NB4 (cell line): ENCODE measurements around the gene MYOM1.

Experiments used
- MYC ChIP-seq: IDR thresholded peaks from 2 replicates; pipeline ENCODE4 v1.6.1; 2011; ENCODE audit warnings: low read depth, low read length
- POLR2A ChIP-seq: IDR thresholded peaks from 2 replicates; pipeline ENCODE4 v1.6.1; 2011; ENCODE audit warnings: mild to moderate bottlenecking; ENCODE audit not compliant: insufficient read length; ENCODE audit errors: extremely low read depth
- TF ChIP-seq, protein P1 (sequence below): IDR thresholded peaks from one replicate; pipeline ENCODE4 v1.5.1; 2012; ENCODE audit warnings: low read depth, low read length

DNA sequence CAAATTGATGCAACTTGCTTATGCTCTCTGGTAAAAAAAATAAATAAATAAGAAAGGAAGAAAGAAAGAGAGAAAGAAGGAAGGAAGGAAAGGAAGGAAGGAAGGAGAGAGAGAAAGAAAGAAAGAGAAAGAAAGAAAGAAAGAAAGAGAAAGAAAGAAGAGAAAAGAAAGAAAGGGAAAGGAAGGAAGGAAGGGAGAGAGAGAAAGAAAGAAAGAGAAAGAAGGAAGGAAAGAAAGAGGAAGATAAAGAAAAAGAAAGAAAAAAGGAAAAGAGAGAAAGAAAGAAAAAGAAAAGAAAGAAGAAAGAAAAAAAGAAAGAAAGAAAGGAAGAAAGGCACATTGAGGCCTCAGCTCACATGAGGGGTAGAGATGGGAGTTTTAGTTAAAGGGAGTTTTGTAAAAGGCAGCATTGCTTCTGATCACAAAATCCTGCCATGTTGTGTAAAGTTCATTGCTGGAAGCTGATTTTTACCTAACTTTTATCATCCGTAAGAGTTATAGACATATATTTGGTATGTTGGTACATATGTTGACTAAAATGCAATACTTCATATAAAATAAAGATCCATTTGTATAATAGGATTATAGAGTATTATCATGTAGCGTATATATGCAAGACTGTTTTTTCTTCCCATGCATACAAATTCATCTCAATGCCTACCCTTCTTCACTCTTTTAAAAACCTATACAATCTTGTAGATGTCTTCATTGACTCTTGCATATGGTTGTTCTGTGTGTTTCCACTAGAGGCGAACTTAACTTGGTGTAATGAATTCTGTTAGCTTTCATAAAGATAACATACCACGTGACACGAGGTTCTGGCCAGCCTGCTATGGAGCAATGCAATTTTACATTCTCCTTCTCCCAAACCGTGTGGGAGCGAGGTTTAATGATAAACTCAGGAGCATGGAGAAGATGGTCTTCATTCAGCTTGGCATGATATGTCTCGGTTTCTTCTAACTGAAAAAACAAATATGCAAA, 32.8 kb downstream of the MYOM1 start:
- TF ChIP-seq POLR2A (no peak), MYC (no peak)
- TF ChIP-seq, protein P1, sequence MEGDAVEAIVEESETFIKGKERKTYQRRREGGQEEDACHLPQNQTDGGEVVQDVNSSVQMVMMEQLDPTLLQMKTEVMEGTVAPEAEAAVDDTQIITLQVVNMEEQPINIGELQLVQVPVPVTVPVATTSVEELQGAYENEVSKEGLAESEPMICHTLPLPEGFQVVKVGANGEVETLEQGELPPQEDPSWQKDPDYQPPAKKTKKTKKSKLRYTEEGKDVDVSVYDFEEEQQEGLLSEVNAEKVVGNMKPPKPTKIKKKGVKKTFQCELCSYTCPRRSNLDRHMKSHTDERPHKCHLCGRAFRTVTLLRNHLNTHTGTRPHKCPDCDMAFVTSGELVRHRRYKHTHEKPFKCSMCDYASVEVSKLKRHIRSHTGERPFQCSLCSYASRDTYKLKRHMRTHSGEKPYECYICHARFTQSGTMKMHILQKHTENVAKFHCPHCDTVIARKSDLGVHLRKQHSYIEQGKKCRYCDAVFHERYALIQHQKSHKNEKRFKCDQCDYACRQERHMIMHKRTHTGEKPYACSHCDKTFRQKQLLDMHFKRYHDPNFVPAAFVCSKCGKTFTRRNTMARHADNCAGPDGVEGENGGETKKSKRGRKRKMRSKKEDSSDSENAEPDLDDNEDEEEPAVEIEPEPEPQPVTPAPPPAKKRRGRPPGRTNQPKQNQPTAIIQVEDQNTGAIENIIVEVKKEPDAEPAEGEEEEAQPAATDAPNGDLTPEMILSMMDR: no peak
